WERI-Rb-1 (cell line): ENCODE data around the gene KRTAP5-4.
"Not testable (repeated sequence)": the region's sequence is repeated elsewhere in the genome, so short reads cannot be mapped to it uniquely, and the experiment has no call there.

Experiments
- DNase-seq: peaks from one replicate; pipeline ENCODE4 v3.0.0-alpha.2; 2020
- H3K27ac ChIP-seq: fragments of 250-450 bp; sonication (Bioruptor Pico); 2 replicates; pipeline ENCODE4 v1.5.1; 2020; ENCODE audit warnings: mild to moderate bottlenecking, moderate library complexity
- H3K27me3 ChIP-seq: fragments of 250-450 bp; sonication (Bioruptor Pico); 2 replicates; pipeline ENCODE4 v1.5.1; 2021; ENCODE audit warnings: mild to moderate bottlenecking, low read depth, moderate library complexity; ENCODE audit not compliant: insufficient read depth, severe bottlenecking
- H3K36me3 ChIP-seq: fragments of 250-450 bp; sonication (Bioruptor Pico); 2 replicates; pipeline ENCODE4 v1.5.1; 2020; ENCODE audit warnings: mild to moderate bottlenecking, moderate library complexity
- H3K4me3 ChIP-seq: 2 replicates; pipeline ENCODE4 v1.5.1; 2011; ENCODE audit warnings: low read depth, mild to moderate bottlenecking, control low read depth, low read length
- H3K9me3 ChIP-seq: fragments of 250-450 bp; sonication (Bioruptor Pico); 2 replicates; pipeline ENCODE4 v1.5.1; 2021; ENCODE audit warnings: mild to moderate bottlenecking, moderate library complexity; ENCODE audit not compliant: severe bottlenecking
- CTCF ChIP-seq: IDR thresholded peaks from 2 replicates; pipeline ENCODE4 v1.5.1; 2011; ENCODE audit warnings: low read depth, mild to moderate bottlenecking, control low read depth, inconsistent platforms, low read length

Gene KRTAP5-4

GRCh38 chr11:1667906-1668305, 46.0 kb upstream of the KRTAP5-4 start:
- H3K9me3 ChIP-seq = no peaks in the 10 kb centered on the region
- peaks cover 36% of the 10 kb centered on the region for H3K27me3 ChIP-seq
- H3K27ac ChIP-seq = no peak overlapping the region
- H3K36me3 ChIP-seq = no peaks in the 10 kb centered on the region
- H3K4me3 ChIP-seq = no peak overlapping the region
- DNase-seq = no peak
- TF ChIP-seq CTCF = no peak

- Histone ChIP-seq H3K4me3 (no peak overlapping the region), H3K27ac (no peak overlapping the region), H3K9me3 (no peaks in the 10 kb centered on the region), H3K27me3 (peaks cover 31% of the 10 kb centered on the region), H3K36me3 (no peaks in the 10 kb centered on the region)
- no peak for TF ChIP-seq CTCF
- DNase-seq = no peak
Observed at GRCh38 chr11:1667121-1667850, 45.3 kb upstream of the KRTAP5-4 start.

GRCh38 chr11:1665313-1665712, 43.4 kb upstream of the KRTAP5-4 start:
- no peak for DNase-seq

GRCh38 chr11:1662699-1663283, 40.9 kb upstream of the KRTAP5-4 start:
- H3K4me3 ChIP-seq, H3K36me3 ChIP-seq, H3K9me3 ChIP-seq, DNase-seq, H3K27ac ChIP-seq: not testable (repeated sequence)
- H3K27me3 ChIP-seq = peaks cover 30% of the 10 kb centered on the region

More at GRCh38 chr11:1665313-1665712, 43.4 kb upstream of the KRTAP5-4 start:
- TF ChIP-seq CTCF = no peak
- H3K4me3 ChIP-seq = no peak overlapping the region
- peaks cover 30% of the 10 kb centered on the region for H3K27me3 ChIP-seq
- no peak overlapping the region for H3K27ac ChIP-seq
- H3K9me3 ChIP-seq = no peaks in the 10 kb centered on the region
- no peaks in the 10 kb centered on the region for H3K36me3 ChIP-seq

GRCh38 chr11:1661454-1662269, 39.7 kb upstream of the KRTAP5-4 start:
- peaks cover 32% of the 10 kb centered on the region for H3K27me3 ChIP-seq
- H3K4me3 ChIP-seq, H3K27ac ChIP-seq, H3K36me3 ChIP-seq, DNase-seq, H3K9me3 ChIP-seq: not testable (repeated sequence)

- DNase-seq = no peak
- no peak for TF ChIP-seq CTCF
- Histone ChIP-seq H3K9me3 (no peaks in the 10 kb centered on the region), H3K36me3 (no peaks in the 10 kb centered on the region), H3K27me3 (peaks cover 46% of the 10 kb centered on the region), H3K4me3 (no peak overlapping the region), H3K27ac (no peak overlapping the region)
Observed at GRCh38 chr11:1660111-1660867, 38.4 kb upstream of the KRTAP5-4 start.
